Coronary artery (tissue), 2 donors: ENCODE results near the gene TMX1.

Source experiments
- DNase-seq: peaks from one replicate; pipeline ENCODE4 v3.0.0-alpha.2; 2017; ENCODE audit warnings: low spot score
- H3K27ac ChIP-seq, 2 donors: fragments of 200-600 bp; sonication (generic); one replicate each; pipeline ENCODE4 v1.5.1; 2016 to 2019
- H3K4me3 ChIP-seq: fragments of 200-600 bp; sonication (generic); 2 replicates; pipeline ENCODE4 v1.5.1; 2016; ENCODE audit warnings: mild to moderate bottlenecking, moderate library complexity
- CTCF ChIP-seq: fragments of 200-600 bp; sonication (generic); IDR thresholded peaks from one replicate; pipeline ENCODE4 v1.5.1; 2019; ENCODE audit warnings: antibody characterized with exemption

Gene TMX1

GRCh38 chr14:51304438-51304837 is 64.4 kb downstream of the TMX1 start:
- no peak overlapping the region for H3K27ac ChIP-seq

GRCh38 chr14:51304941-51305340 is 64.9 kb downstream of the TMX1 start:
- Histone ChIP-seq H3K4me3 (no peak overlapping the region), H3K27ac (no peak overlapping the region)
- DNase-seq: no peak
- TF ChIP-seq CTCF: no peak

More at GRCh38 chr14:51304438-51304837, 64.4 kb downstream of the TMX1 start:
- no peak for TF ChIP-seq CTCF
- no peak for DNase-seq
- no peak overlapping the region for H3K4me3 ChIP-seq

GRCh38 chr14:51305751-51306150 is 65.7 kb downstream of the TMX1 start:
- no peak for TF ChIP-seq CTCF
- DNase-seq: no peak
- no peak overlapping the region for H3K27ac ChIP-seq
- H3K4me3 ChIP-seq: no peak overlapping the region
